Glomerular endothelial cell (primary cell): Measurements from ENCODE around the gene DIPK2B. TPM values are rescaled to one million over a fixed set of nuclear protein-coding genes. Genes with fewer than 3 reads are reported as not detected.

Experiments
- DNase-seq: peaks from one replicate; pipeline ENCODE4 v3.0.0-alpha.2; 2011; ENCODE audit warnings: low read depth, low spot score; ENCODE audit errors: extremely low read depth
- total RNA-seq: library from RNA; depleted of rRNA; stranded (reverse); fragments of >200 nt; gene quantifications from 2 replicates; pipeline ENCODE4 v1.2.3, GENCODE V29; 2015

The DIPK2B gene, protein sequence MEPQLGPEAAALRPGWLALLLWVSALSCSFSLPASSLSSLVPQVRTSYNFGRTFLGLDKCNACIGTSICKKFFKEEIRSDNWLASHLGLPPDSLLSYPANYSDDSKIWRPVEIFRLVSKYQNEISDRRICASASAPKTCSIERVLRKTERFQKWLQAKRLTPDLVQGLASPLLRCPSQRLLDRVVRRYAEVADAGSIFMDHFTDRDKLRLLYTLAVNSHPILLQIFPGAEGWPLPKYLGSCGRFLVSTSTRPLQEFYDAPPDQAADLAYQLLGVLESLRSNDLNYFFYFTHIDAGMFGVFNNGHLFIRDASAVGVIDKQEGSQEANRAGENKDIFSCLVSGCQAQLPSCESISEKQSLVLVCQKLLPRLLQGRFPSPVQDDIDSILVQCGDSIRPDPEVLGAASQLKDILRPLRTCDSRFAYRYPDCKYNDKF
- 266 and 268 TPM in 2 replicates for total RNA-seq

DNA sequence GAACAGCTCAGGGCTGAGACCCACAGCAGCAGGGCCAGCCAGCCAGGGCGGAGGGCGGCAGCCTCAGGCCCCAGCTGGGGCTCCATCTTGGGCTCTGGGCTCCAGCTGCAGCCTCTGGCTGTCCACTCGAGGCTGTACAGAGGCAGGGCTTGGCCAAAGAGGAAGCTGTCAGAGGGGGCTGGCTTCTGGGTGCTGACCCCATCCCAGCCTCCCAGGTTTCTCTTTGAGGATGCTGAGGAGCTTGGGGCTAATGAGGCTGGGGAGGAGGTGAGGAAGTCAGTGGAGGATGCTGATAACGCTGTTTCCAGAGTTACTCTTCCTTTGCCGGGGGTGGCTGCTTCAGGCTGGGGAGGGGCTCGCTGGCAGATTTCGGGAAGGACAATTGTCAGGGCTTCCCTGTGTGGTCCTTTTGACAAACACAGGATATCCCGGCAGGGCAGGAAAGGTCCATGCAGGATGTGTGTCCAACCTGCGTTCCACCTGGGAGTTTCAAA lies at the start of gene DIPK2B:
TSS of gene DIPK2B (minus strand) at position 136 of the 494 bp plus-strand sequence. CDS start at position 86, 50 bp downstream.
- DNase-seq = no peak

GRCh38 chrX:45240301-45240700 lies 39.6 kb upstream of the DIPK2B start:
- DNase-seq = no peak

DNA sequence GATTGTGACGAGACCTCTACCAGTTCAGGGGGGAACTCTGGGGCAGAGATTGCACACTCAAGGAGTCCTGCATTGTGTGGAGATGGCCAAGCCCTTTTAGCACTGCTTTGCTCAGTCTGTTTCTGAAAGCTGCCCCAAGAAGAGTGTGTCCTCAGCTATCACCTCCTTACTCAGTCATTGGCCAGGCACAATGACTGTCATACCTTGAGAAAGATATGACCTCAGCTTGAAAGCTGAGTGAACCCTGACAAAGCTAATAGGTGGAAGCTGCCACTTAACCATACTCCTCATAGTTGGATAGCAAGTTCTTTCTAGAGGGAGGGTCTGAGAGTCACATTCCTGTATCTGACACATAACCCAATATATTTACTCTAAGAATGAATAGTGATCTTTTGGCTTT lies 37.8 kb upstream of the DIPK2B start:
- DNase-seq = no peak

DNA sequence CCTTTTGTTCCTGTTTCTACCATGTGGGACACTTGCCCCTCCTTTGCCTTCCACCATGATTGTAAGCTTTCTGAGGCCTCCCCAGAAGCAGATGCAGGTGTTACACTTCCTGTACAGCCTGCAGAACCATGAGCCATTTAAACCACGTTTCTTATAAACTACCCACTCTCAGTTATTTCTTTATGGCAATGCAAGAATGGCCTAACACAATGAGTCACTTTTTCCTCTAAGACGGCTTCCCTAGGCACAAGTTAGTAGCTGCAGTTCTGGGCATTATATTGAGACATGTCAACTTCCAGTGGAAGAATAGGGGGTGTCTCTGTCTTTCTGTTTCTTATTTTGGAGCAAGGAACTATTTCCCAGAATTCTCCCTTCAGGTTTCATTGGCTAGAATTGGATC lies 32.9 kb upstream of the DIPK2B start:
- DNase-seq = no peak

- no peak for DNase-seq
Measured at GRCh38 chrX:45232139-45232538, 31.5 kb upstream of the DIPK2B start.

DNA sequence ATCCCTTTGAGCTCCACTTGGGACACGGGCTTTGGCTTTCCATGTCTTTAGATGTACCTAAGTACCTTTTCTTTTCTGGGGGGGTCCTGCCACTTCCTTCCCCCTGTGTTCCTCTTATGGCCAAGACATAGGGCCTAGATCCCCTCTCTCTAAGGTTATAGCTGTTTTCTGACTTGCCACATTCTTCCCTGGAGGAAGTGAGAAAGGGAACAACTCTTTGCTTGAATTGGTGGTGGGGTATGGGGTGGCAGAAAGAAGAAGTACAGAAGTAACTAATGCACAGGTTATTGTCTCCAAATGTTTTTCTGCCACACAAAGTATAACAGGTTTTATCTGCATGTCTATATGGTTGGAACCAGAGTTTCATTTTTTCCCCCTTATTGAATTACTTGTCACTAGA lies 29.7 kb upstream of the DIPK2B start:
- DNase-seq = no peak

DNA sequence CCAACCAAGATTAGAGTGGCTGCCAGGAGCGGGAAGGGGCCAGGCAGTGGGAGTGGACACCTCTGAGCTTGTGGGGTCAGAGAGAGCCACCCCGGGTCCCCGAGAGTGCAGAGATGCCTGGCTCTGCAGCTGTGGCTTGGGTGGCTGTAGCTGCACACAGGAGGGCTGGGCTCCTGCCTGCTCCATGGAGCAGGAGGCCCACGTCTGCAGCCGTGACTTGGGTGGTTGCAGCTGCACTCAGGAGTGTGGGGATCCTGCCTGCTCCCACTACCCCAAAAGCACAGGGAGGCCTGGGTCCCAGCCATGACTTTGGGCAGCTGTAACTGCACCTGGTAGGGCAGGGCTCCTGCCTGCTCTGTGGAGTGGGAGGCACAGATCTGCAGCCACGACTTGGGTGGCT lies 28.7 kb upstream of the DIPK2B start:
- no peak for DNase-seq

DNA sequence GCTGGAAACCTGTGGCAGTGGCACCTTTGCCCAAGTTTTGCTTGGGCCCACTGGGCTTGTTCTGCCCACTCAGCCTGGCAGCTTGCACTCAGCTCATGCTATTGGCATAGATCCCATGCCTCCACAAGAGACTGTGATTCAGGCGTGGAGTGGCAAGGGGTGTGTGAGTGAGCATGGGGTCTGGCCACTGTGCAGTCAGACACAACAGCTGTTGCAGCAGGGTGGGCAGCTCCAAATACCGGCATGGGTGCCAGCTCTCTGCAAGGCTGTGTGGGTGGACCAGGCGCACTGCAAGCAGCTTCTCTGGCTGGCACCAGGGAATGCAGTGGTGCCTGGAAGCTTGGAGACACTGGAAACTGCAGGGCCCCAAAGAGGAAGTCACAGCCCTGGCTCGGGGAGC lies 27.4 kb upstream of the DIPK2B start:
- no peak for DNase-seq

DNA sequence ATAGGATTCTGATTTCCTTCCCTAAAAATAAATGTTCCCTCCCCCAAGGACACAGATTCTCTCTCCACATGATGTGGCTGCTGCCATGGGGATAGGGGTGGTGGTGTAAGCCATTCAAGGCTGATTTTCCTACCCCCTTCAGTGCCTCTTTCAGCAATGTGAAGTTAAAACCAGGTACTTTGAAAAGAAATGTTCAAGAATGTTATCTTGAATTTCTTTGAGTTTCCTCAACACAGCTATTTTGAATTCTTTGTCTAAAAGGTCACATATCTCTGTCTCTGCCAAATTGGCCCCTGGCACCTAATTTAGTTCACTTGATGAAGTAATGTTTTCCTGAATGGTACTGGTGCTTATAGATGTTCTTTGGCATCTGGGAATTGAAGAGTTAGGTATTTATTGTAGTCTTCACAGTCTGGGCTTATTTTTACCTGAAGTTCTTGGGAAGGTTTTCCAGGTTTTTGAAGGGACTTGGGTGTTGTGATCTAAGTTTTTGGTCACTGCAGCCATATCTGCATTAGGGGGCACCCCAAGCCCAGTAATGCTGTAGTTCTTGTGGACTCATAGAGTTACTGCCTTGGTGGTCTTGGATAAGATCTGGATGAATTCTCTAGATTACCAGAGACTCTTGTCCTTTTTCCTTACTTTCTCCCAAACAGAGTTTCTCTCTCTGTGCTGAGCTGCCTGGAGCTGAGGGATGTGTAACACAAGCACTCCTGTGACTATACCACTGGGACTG lies 7.6 kb upstream of the DIPK2B start:
- DNase-seq = no peak

GRCh38 chrX:45202171-45202570 lies 1.5 kb upstream of the DIPK2B start:
- DNase-seq = no peak

DNA sequence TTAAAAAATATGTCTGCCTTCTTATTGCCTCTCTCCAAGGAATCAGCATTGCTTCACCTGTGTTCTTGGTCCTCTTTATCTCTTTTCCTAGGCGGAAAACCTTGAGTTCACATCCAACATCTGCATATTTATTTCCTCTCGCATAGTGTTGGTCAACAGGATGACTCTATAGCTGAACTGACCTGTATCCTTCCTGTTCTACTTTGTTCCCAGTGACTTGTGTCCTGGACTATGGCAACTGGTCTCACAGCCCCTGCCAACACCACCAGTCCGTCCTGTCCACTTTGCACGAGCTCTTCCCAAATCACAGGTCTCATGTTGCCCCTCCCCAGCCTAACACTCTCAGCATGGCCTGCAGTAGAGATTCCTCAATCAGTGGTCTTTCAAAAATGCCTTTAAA lies 2.0 kb downstream of the DIPK2B start:
- no peak for DNase-seq

- DNase-seq = peak; percentile 65
Measured at GRCh38 chrX:45198301-45198700, 2.4 kb downstream of the DIPK2B start.

DNA sequence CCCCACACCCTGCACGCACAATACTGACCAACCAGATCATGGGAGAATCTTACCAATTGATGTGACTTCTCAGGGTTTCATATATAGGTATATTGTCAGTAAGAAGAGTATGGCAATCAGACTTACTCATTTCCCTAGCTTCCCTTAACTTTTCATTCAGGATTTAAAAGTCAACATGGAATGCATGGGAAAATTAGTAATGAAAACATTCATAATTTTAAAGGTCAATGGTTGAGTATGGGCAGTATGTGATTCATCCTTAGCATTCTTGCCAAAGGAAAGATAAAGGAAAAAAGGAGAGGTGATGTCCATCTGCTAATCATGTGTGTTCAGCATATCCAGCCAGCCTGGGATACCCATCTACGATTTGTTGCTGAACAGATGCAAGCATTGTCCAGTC lies 4.0 kb downstream of the DIPK2B start:
- DNase-seq = no peak

DNA sequence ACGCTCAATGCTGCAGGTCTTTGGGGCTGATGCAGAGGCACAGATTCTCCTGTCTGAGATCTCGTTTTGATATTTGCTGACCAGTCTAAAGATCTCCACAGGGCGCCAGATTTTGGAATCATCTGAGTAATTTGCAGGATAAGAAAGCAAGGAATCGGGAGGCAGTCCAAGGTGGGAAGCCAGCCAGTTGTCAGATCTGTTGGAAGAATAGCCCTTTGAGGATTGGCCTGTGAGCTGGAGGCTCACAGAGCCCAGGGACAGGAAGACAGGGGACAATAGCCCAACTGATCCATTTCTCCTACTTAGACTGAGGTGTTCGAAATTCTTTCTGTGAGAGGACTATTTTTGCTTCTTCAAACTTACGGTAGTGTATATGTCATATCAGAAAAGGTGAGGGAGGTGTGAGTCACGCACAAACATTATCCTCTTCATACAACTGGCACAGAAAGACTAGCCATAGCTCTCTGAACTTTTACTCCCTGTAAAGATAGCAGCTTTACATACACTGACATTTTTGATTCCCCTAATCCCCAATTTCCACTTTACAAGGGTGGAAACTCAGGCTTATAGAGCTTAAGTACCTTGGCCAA lies 8.8 kb downstream of the DIPK2B start:
- DNase-seq = no peak

GRCh38 chrX:45191383-45191782 lies 9.3 kb downstream of the DIPK2B start:
- DNase-seq = no peak

- no peak for DNase-seq
Measured at GRCh38 chrX:45187731-45188130, 12.9 kb downstream of the DIPK2B start.

- DNase-seq = no peak
Measured at GRCh38 chrX:45186643-45187026, 14.0 kb downstream of the DIPK2B start.

GRCh38 chrX:45184211-45184610 lies 16.5 kb downstream of the DIPK2B start:
- no peak for DNase-seq

- no peak for DNase-seq
Measured at GRCh38 chrX:45172890-45173289, 27.8 kb downstream of the DIPK2B start.

GRCh38 chrX:45166781-45167180 lies 33.9 kb downstream of the DIPK2B start:
- no peak for DNase-seq

DNA sequence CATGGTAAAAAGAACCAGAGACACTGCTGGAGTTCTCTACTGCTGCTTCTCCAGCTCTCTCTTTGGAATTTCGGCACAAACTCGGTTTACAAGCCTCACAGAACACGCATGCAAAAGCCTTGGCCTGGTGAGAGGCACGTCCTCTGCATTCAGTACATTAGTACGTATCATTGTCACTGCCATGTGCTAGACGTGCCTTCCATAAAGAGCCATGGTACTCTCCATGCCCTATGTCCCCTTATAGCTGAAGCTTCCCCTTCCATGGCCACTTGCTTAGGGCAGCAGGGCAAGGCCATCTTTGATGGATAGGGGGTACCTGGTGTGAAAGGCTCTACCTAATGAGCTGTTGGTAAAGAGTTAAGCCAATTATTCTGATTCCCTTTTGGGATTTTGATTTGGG lies 35.0 kb downstream of the DIPK2B start:
- no peak for DNase-seq

DNA sequence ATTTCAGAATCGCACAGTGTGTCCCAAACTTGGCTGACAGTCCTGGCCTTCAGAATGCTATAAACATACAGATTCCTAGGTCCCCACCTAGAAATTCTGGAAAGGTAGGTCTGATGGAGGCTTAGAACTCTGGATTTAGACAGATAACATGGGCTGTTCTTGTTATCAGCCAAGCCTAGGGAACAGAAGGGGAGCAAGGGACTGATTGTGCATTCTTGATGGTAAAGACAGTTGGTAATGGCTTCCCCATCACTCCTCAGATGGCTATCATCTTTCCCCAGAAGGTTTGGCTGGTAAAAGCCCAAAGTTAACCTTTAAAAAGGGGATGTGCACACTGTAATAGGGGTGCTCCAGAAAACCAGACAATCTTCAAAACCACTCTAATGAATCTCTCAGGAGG lies 35.7 kb downstream of the DIPK2B start:
- no peak for DNase-seq
